ENCODE results near the gene RASD1. TPM values are rescaled to one million over a fixed set of nuclear protein-coding genes. Genes with fewer than 3 reads are reported as not detected.
A peak's percentile ranks its signal among the peaks of the same experiment; 100 is the strongest.

The RASD1 gene
- total RNA-seq, 1 experiment from 2014 or later, result 5.7 TPM

DNA sequence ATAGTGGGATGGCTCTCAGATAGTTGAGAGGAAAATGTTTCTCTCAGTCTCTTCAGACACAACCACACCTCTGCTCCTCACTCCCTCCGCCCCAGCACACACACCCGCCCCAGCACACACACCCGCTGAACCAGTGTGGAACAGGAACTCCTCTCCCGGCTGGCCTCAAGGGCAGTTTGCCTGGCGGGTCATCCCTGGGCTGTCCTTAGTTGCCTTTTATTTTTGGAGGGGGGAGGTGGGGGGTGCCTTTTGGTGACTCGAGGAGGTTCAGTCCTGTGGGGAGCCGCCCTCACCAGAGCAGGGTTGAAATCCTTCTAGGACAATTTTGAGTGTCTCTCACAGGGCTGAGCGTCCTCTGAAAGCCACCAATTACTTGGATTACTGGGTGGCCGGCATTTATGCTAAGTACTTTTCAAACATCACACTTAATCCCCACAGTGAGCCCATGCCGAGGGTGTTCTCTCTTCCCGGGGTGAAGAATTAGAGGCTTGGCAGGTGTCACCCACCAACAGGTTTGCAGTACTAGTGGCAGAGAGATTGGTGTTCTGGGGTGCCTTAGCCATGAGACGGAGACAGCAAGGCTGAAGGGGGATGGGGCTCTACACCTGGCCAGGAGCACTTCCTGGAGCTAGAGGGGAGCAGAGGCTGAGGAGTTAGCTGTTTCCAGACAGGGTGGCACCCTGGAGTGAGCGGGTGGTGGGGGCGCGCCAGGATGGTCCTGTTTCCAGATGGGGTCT is 2.8 kb downstream of the RASD1 start:
- Histone ChIP-seq H2BK120ac (ENCODE audit: low read depth, low read length, poor library complexity, severe bottlenecking) (no peak overlapping the region), H3K56ac (ENCODE audit: insufficient read length, low read depth, low read length) (no peak overlapping the region), H3K9me3 (ENCODE audit: control insufficient read depth, low read depth, low read length) (no peaks in the 10 kb centered on the region), H3K4me2 (ENCODE audit: insufficient read depth, insufficient read length, low read length) (no peak overlapping the region), H2AFZ (ENCODE audit: low read length) (no peak overlapping the region), H2AK5ac (ENCODE audit: insufficient read length, low read length) (no peak overlapping the region), H3K4me1 (ENCODE audit: insufficient read depth, low read length) (peaks cover 3% of the 10 kb centered on the region; the same call in 1 of the 2 replicates), H4K91ac (ENCODE audit: insufficient read length, low read depth, low read length) (no peak overlapping the region), H4K20me1 (ENCODE audit: control insufficient read depth, insufficient read depth, insufficient read length) (no peaks in the 10 kb centered on the region), H3K4ac (ENCODE audit: low read depth, low read length) (no peak overlapping the region), H3T11ph (ENCODE audit: low read length) (no peak overlapping the region), H4K8ac (replicated peaks; ENCODE audit: insufficient read length, low read depth, low read length) (no peak overlapping the region), H3K18ac (ENCODE audit: insufficient read length, low read depth, low read length) (no peak overlapping the region), H3K27me3 (ENCODE audit: insufficient read depth, low read length) (peaks cover 8% of the 10 kb centered on the region; the same call in 1 of the 2 replicates), H3K79me2 (ENCODE audit: insufficient read depth, low read length) (no peaks in the 10 kb centered on the region), H2BK5ac (ENCODE audit: insufficient read length, low read length) (no peak overlapping the region), H3K23me2 (ENCODE audit: insufficient read length, low read depth, low read length, poor library complexity, severe bottlenecking) (peaks cover 21% of the 10 kb centered on the region), H3K14ac (ENCODE audit: insufficient read depth, low read length) (no peak overlapping the region), H2BK12ac (ENCODE audit: insufficient read length, low read depth, low read length) (no peak overlapping the region), H3K27ac (ENCODE audit: insufficient read length, low read depth, low read length) (no peak overlapping the region), H2BK15ac (ENCODE audit: low read depth, low read length) (no peak overlapping the region), H4K5ac (ENCODE audit: insufficient read length, low read depth, low read length) (no peak overlapping the region), H3K23ac (ENCODE audit: insufficient read length, low read depth, low read length) (no peak overlapping the region), H3K9ac (ENCODE audit: extremely low read depth, insufficient read length, low read length) (no peak overlapping the region), H2BK20ac (ENCODE audit: low read depth, low read length, poor library complexity, severe bottlenecking) (no peak overlapping the region), H3K79me1 (ENCODE audit: insufficient read depth, low read depth, low read length, poor library complexity, severe bottlenecking) (no peaks in the 10 kb centered on the region)
- Mint-ChIP-seq H3K4me3 (peak overlapping the region; percentile 6 to 20; a peak in 1 of 5 replicates), H3K9me3 (no peaks in the 10 kb centered on the region; a peak in 1 of 5 replicates), H3K4me1 (peaks cover 33 to 37% of the 10 kb centered on the region in 2 experiments), H3K36me3 (ENCODE audit: insufficient read depth in 1 of 3, low read depth in 3 of 3) (peaks cover 6 to 31% (median 25%) of the 10 kb centered on the region in 3 experiments), H3K27me3 (ENCODE audit: low read depth) (peaks cover 37% of the 10 kb centered on the region), H3K27ac (no peak overlapping the region; a peak in 1 of 7 replicates)
- peak; percentile 62 for DNase-seq
- TF ChIP-seq, protein P1, sequence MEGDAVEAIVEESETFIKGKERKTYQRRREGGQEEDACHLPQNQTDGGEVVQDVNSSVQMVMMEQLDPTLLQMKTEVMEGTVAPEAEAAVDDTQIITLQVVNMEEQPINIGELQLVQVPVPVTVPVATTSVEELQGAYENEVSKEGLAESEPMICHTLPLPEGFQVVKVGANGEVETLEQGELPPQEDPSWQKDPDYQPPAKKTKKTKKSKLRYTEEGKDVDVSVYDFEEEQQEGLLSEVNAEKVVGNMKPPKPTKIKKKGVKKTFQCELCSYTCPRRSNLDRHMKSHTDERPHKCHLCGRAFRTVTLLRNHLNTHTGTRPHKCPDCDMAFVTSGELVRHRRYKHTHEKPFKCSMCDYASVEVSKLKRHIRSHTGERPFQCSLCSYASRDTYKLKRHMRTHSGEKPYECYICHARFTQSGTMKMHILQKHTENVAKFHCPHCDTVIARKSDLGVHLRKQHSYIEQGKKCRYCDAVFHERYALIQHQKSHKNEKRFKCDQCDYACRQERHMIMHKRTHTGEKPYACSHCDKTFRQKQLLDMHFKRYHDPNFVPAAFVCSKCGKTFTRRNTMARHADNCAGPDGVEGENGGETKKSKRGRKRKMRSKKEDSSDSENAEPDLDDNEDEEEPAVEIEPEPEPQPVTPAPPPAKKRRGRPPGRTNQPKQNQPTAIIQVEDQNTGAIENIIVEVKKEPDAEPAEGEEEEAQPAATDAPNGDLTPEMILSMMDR (conservative IDR thresholded peaks at IDR 0.05), result no peak
- no CpG with 5 or more reads among the region's 15 CpGs for WGBS (ENCODE audit: extremely low coverage, insufficient read length, low lambda C conversion rate)
